IMR-90 (cell line): ENCODE data around the gene MAML2. TPM values are rescaled to one million over a fixed set of nuclear protein-coding genes. Genes with fewer than 3 reads are reported as not detected.

Source experiments
- ATAC-seq: fragments of 200-7000 bp; cut with Tn5 transposase; 2 replicates; pipeline ENCODE4 v1.9.1; 2020; ENCODE audit warnings: low read depth, mild to moderate bottlenecking, moderate library complexity
- BruUV-seq: library from RNA; stranded (reverse); fragments of 400-500 nt; replicated peaks from 2 replicates; lab custom pipeline; 2021; lab: Mats Ljungman, UMichigan
- CTCF ChIA-PET: fragments of 300-600 bp; formaldehyde crosslinking; extraction: SDS; loops from one replicate; lab custom pipeline; 2021; ENCODE audit warnings: antibody characterized with exemption; lab: Yijun Ruan, JAX
- POLR2A ChIA-PET: fragments of 300-600 bp; sonication (Branson Sonifier 250); formaldehyde crosslinking; loops from one replicate; lab custom pipeline; 2022; ENCODE audit warnings: antibody characterized with exemption; ENCODE audit not compliant: unreplicated experiment; lab: Charles Lee
- DNase-seq: peaks from one replicate; pipeline ENCODE4 v3.0.0; 2013
- H2AFZ ChIP-seq: replicated peaks from 2 replicates; pipeline ENCODE3; 2013; ENCODE audit warnings: low read length, mild to moderate bottlenecking; ENCODE audit not compliant: poor library complexity
- H2AK5ac ChIP-seq: 2 replicates; pipeline ENCODE4 v1.6.1; 2013; ENCODE audit warnings: low read depth, low read length, inconsistent platforms
- H2AK9ac ChIP-seq: replicated peaks from 2 replicates; pipeline ENCODE3; 2013; ENCODE audit warnings: mild to moderate bottlenecking, low read depth, low read length, moderate library complexity; ENCODE audit not compliant: poor library complexity
- H2BK120ac ChIP-seq: 2 replicates; pipeline ENCODE4 v1.6.1; 2013; ENCODE audit warnings: low read depth, low read length, inconsistent platforms
- H2BK15ac ChIP-seq: 3 replicates; pipeline ENCODE4 v1.6.1; 2013; ENCODE audit warnings: low read depth, low read length, inconsistent platforms
- H2BK20ac ChIP-seq: 2 replicates; pipeline ENCODE4 v1.6.1; 2013; ENCODE audit warnings: low read depth, mild to moderate bottlenecking, inconsistent platforms, low read length, moderate library complexity
- H2BK5ac ChIP-seq: 2 replicates; pipeline ENCODE4 v1.6.1; 2013; ENCODE audit warnings: mild to moderate bottlenecking, low read depth, low read length, inconsistent platforms; ENCODE audit not compliant: poor library complexity, severe bottlenecking
- H3K14ac ChIP-seq: replicated peaks from 2 replicates; pipeline ENCODE4 v1.6.1; 2013; ENCODE audit warnings: low read depth, low read length, inconsistent platforms
- H3K18ac ChIP-seq: 2 replicates; pipeline ENCODE4 v1.6.1; 2013; ENCODE audit warnings: low read depth, low read length, control low read depth
- H3K23ac ChIP-seq: 2 replicates; pipeline ENCODE4 v1.6.1; 2013; ENCODE audit warnings: low read depth, low read length, inconsistent platforms
- H3K27ac ChIP-seq: 2 replicates; pipeline ENCODE4 v1.5.1; 2013; ENCODE audit warnings: mild to moderate bottlenecking, control low read depth, low read length; ENCODE audit not compliant: insufficient read depth
- H3K27me3 ChIP-seq: 2 replicates; pipeline ENCODE4 v1.6.1; 2013; ENCODE audit warnings: low read length; ENCODE audit not compliant: control insufficient read depth, insufficient read depth
- H3K36me3 ChIP-seq: 2 replicates; pipeline ENCODE4 v1.6.1; 2013; ENCODE audit warnings: low read length, mixed read lengths; ENCODE audit not compliant: control insufficient read depth, insufficient read depth
- H3K4ac ChIP-seq: 2 replicates; pipeline ENCODE4 v1.6.1; 2013; ENCODE audit warnings: low read depth, low read length, inconsistent platforms
- H3K4me1 ChIP-seq: 2 replicates; pipeline ENCODE4 v1.6.1; 2013; ENCODE audit warnings: low read length, mixed read lengths; ENCODE audit not compliant: control insufficient read depth, insufficient read depth
- H3K4me2 ChIP-seq: 2 replicates; pipeline ENCODE4 v1.6.1; 2013; ENCODE audit warnings: low read depth, mild to moderate bottlenecking, control low read depth, low read length, moderate library complexity
- H3K4me3 ChIP-seq: 2 replicates; pipeline ENCODE4 v1.5.1; 2013; ENCODE audit warnings: low read depth, mild to moderate bottlenecking, control low read depth, low read length, moderate library complexity; ENCODE audit not compliant: insufficient read depth
- H3K56ac ChIP-seq: 2 replicates; pipeline ENCODE4 v1.6.1; 2013; ENCODE audit warnings: low read length, inconsistent platforms; ENCODE audit not compliant: insufficient read depth; ENCODE audit errors: extremely low read depth
- H3K79me1 ChIP-seq, 2 experiments: 2 replicates each; pipeline ENCODE4 v1.6.1; 2013; ENCODE audit warnings: low read length in 2 of 2, inconsistent platforms in 1 of 2, low read depth in 1 of 2
- H3K9ac ChIP-seq: 2 replicates; pipeline ENCODE4 v1.6.1; 2013; ENCODE audit warnings: low read depth, low read length, control low read depth
- H3K9me1 ChIP-seq: 2 replicates; pipeline ENCODE4 v1.6.1; 2013; ENCODE audit warnings: low read length, inconsistent platforms; ENCODE audit not compliant: insufficient read depth
- H3K9me3 ChIP-seq: 2 replicates; pipeline ENCODE4 v1.6.1; 2013; ENCODE audit warnings: low read length; ENCODE audit not compliant: control insufficient read depth, insufficient read depth
- H4K20me1 ChIP-seq: 2 replicates; pipeline ENCODE4 v1.6.1; 2013; ENCODE audit warnings: low read length, inconsistent platforms; ENCODE audit not compliant: insufficient read depth
- H4K5ac ChIP-seq: 2 replicates; pipeline ENCODE4 v1.6.1; 2013; ENCODE audit warnings: mild to moderate bottlenecking, low read depth, low read length, control low read depth
- H4K8ac ChIP-seq, 2 experiments: 2 replicates each; pipeline ENCODE4 v1.6.1; 2013; ENCODE audit warnings: low read depth in 2 of 2, low read length in 2 of 2, control low read depth in 1 of 2, inconsistent platforms in 1 of 2
- H4K91ac ChIP-seq: 2 replicates; pipeline ENCODE4 v1.6.1; 2013; ENCODE audit warnings: low read depth, low read length, inconsistent platforms; ENCODE audit not compliant: insufficient read depth
- BHLHE40 ChIP-seq: fragments of 150-350 bp; IDR thresholded peaks from 2 replicates; pipeline ENCODE4 v1.6.1; 2016; ENCODE audit warnings: mild to moderate bottlenecking, low read depth, low read length
- CEBPB ChIP-seq: IDR thresholded peaks from 2 replicates; pipeline ENCODE4 v1.6.1; 2012; ENCODE audit warnings: low read depth, low read length, improper control_type of control experiment
- CHD1 ChIP-seq: IDR thresholded peaks from 2 replicates; pipeline ENCODE4 v1.6.1; 2012; ENCODE audit warnings: low read depth, low read length, improper control_type of control experiment
- ELK1 ChIP-seq: fragments of 150-350 bp; IDR thresholded peaks from 2 replicates; pipeline ENCODE4 v1.6.1; 2016; ENCODE audit warnings: low read depth, mild to moderate bottlenecking, low read length, moderate library complexity, borderline replicate concordance
- FOS ChIP-seq: fragments of 150-350 bp; IDR thresholded peaks from 2 replicates; pipeline ENCODE4 v1.6.1; 2016; ENCODE audit warnings: low read depth, low read length
- MAFK ChIP-seq: IDR thresholded peaks from 2 replicates; pipeline ENCODE4 v1.6.1; 2012; ENCODE audit warnings: low read depth, low read length, improper control_type of control experiment
- MAZ ChIP-seq: IDR thresholded peaks from 2 replicates; pipeline ENCODE4 v1.6.1; 2012; ENCODE audit warnings: low read depth, mild to moderate bottlenecking, low read length, improper control_type of control experiment, moderate library complexity, borderline replicate concordance
- MXI1 ChIP-seq: IDR thresholded peaks from 2 replicates; pipeline ENCODE4 v1.6.1; 2012; ENCODE audit warnings: low read depth, mild to moderate bottlenecking, low read length, moderate library complexity, borderline replicate concordance
- NFE2L2 ChIP-seq: fragments of 150-350 bp; IDR thresholded peaks from 2 replicates; pipeline ENCODE4 v1.6.1; 2016; ENCODE audit warnings: low read depth, mild to moderate bottlenecking, low read length
- POLR2A ChIP-seq: IDR thresholded peaks from 2 replicates; pipeline ENCODE4 v1.6.1; 2012; ENCODE audit warnings: mild to moderate bottlenecking, low read depth, low read length
- RAD21 ChIP-seq: IDR thresholded peaks from 2 replicates; pipeline ENCODE4 v1.6.1; 2012; ENCODE audit warnings: low read length, improper control_type of control experiment
- RCOR1 ChIP-seq: IDR thresholded peaks from 2 replicates; pipeline ENCODE4 v1.6.1; 2012; ENCODE audit warnings: mild to moderate bottlenecking, low read length, improper control_type of control experiment; ENCODE audit not compliant: insufficient replicate concordance
- RFX5 ChIP-seq: IDR thresholded peaks from 2 replicates; pipeline ENCODE4 v1.8.0; 2012; ENCODE audit warnings: low read depth, mild to moderate bottlenecking, low read length, moderate library complexity
- SMC3 ChIP-seq: fragments of 150-350 bp; IDR thresholded peaks from 2 replicates; pipeline ENCODE4 v1.6.1; 2016; ENCODE audit warnings: low read depth, mild to moderate bottlenecking, antibody characterized with exemption, low read length, moderate library complexity
- USF2 ChIP-seq: fragments of 150-350 bp; IDR thresholded peaks from 2 replicates; pipeline ENCODE4 v1.6.1; 2017; ENCODE audit warnings: mild to moderate bottlenecking, antibody characterized with exemption, low read length, low read depth
- WGBS, 2 experiments: methylation state at CpG; one replicate each; pipeline versions ENCODE4 v1.1.5 to v1.1.7; 2013; ENCODE audit warnings: missing lambda C conversion rate in 2 of 2; ENCODE audit not compliant: insufficient read length in 1 of 2; ENCODE audit errors: extremely low coverage in 2 of 2; 5-methylcytosine and 5-hydroxymethylcytosine counted together
- dilution Hi-C: fragments of 300-500 bp; cut with HindIII; formaldehyde crosslinking; loops from one replicate; pipeline ENCODE4 v1.14.3; 2018; ENCODE audit warnings: low sequenced_read_pairs; ENCODE audit not compliant: unreplicated experiment
- in situ Hi-C: fragments of 300-500 bp; cut with MboI; formaldehyde crosslinking; loops from 3 replicates; pipeline ENCODE4 v1.14.3; 2019; ENCODE audit warnings: low sequenced_read_pairs, inconsistent platforms, mixed read lengths
- intact Hi-C: fragments of 100-400 bp; cut with micrococcal nuclease; formaldehyde crosslinking; loops from 2 replicates; pipeline ENCODE4 v1.10.0; 2022
- polyA plus RNA-seq, 3 experiments: library from polyadenylated mRNA; depleted of rRNA; stranded (reverse); fragments of >200 nt; gene quantifications; 2 replicates each; pipeline ENCODE4 v1.2.3, GENCODE V29; 2012; ENCODE audit warnings: low replicate concordance in 1 of 3
- total RNA-seq: library from RNA; depleted of rRNA; stranded (reverse); fragments of >200 nt; gene quantifications from 2 replicates; pipeline ENCODE4 v1.2.3, GENCODE V29; 2012
- TF ChIP-seq, protein P1 (sequence below): conservative IDR thresholded peaks from 2 replicates; pipeline ENCODE4 v1.5.1; 2012; ENCODE audit warnings: mild to moderate bottlenecking, low read depth, low read length, improper control_type of control experiment

The MAML2 gene
- total and polyA plus RNA-seq, 2 of the 4 experiments (the other 2 are of a cell fraction), result 15.0 to 19.5 TPM

GRCh38 chr11:96309643-96310017 is 33.4 kb downstream of the MAML2 start:
- in situ Hi-C loops (no loop called here), dilution Hi-C loops (no loop called here), intact Hi-C loops (no loop called here)
- no peak overlapping the region for H3K56ac ChIP-seq
- peaks cover 20% of the 10 kb centered on the region for H3K4me1 ChIP-seq
- no peak overlapping the region for H2AFZ ChIP-seq
- H3K18ac ChIP-seq, result no peak overlapping the region
- peaks cover 22 to 70% of the 10 kb centered on the region in 2 experiments; a peak in 3 of 4 replicates for H3K79me1 ChIP-seq
- BruUV-seq, result no TSS peak
- peak overlapping the region; percentile 14; the same call in 1 of the 2 replicates for H3K27ac ChIP-seq
- peaks cover 2% of the 10 kb centered on the region; the same call in 1 of the 2 replicates for H3K36me3 ChIP-seq
- H2BK20ac ChIP-seq, result no peak overlapping the region
- TF ChIP-seq MAZ (no peak), CHD1 (no peak), POLR2A (no peak), ELK1 (no peak), MXI1 (no peak), FOS (no peak), NFE2L2 (no peak), RCOR1 (no peak), CEBPB (no peak), RFX5 (no peak), MAFK (no peak), RAD21 (no peak), BHLHE40 (no peak), USF2 (no peak), SMC3 (no peak)
- TF ChIP-seq, protein P1, sequence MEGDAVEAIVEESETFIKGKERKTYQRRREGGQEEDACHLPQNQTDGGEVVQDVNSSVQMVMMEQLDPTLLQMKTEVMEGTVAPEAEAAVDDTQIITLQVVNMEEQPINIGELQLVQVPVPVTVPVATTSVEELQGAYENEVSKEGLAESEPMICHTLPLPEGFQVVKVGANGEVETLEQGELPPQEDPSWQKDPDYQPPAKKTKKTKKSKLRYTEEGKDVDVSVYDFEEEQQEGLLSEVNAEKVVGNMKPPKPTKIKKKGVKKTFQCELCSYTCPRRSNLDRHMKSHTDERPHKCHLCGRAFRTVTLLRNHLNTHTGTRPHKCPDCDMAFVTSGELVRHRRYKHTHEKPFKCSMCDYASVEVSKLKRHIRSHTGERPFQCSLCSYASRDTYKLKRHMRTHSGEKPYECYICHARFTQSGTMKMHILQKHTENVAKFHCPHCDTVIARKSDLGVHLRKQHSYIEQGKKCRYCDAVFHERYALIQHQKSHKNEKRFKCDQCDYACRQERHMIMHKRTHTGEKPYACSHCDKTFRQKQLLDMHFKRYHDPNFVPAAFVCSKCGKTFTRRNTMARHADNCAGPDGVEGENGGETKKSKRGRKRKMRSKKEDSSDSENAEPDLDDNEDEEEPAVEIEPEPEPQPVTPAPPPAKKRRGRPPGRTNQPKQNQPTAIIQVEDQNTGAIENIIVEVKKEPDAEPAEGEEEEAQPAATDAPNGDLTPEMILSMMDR, result no peak
- POLR2A ChIA-PET, result no interaction called here
- DNase-seq (no peak), ATAC-seq (no peak)
- CTCF ChIA-PET, result interaction anchor here (0.6 to 4.8 kb wide), 3 partner anchors 9 to 33 kb away, joined by 3 to 27 read pairs (median 7); partner anchors contain the start of gene MAML2
- peak overlapping the region; percentile 30 for H2BK5ac ChIP-seq
- no peaks in the 10 kb centered on the region for H4K20me1 ChIP-seq
- H3K4ac ChIP-seq, result 0 out of 2 replicates have a peak overlapping the region, but pooled peaks have one; percentile 7
- H3K4me2 ChIP-seq, result no peak overlapping the region
- WGBS, 2 experiments, result no CpG with 5 or more reads among the region's 5 CpGs
- no peak overlapping the region for H4K5ac ChIP-seq
- no peak overlapping the region for H2BK120ac ChIP-seq
- peak overlapping the region; percentile 28; the same call in 1 of the 2 replicates for H2AK5ac ChIP-seq
- H3K23ac ChIP-seq, result no peak overlapping the region
- no peak overlapping the region for H3K9ac ChIP-seq
- H3K27me3 ChIP-seq, result no peaks in the 10 kb centered on the region
- H3K9me1 ChIP-seq, result peaks cover 15% of the 10 kb centered on the region
- H2BK15ac ChIP-seq, result peak overlapping the region; percentile 78; the same call in 1 of the 3 replicates
- peak overlapping the region; percentile 22; the same call in 1 of the 2 replicates for H4K91ac ChIP-seq
- H3K14ac ChIP-seq, result 0 out of 2 replicates have a peak overlapping the region, but pooled peaks have one; percentile 17
- no peak overlapping the region for H2AK9ac ChIP-seq
- no peaks in the 10 kb centered on the region for H3K9me3 ChIP-seq
- no peak overlapping the region for H3K4me3 ChIP-seq
- H4K8ac ChIP-seq, result peak overlapping the region in 1 of 2 experiments; percentile 56; a peak in 1 of 4 replicates
